Activated gamma-delta T cell (primary cell): Measurements from ENCODE around the gene ZNF573.
A peak's percentile ranks its signal among the peaks of the same experiment; 100 is the strongest.

Source experiments
- DNase-seq: peaks from one replicate; lab custom pipeline; 2025; lab: John Stamatoyannopoulos, UW

Gene ZNF573

DNA sequence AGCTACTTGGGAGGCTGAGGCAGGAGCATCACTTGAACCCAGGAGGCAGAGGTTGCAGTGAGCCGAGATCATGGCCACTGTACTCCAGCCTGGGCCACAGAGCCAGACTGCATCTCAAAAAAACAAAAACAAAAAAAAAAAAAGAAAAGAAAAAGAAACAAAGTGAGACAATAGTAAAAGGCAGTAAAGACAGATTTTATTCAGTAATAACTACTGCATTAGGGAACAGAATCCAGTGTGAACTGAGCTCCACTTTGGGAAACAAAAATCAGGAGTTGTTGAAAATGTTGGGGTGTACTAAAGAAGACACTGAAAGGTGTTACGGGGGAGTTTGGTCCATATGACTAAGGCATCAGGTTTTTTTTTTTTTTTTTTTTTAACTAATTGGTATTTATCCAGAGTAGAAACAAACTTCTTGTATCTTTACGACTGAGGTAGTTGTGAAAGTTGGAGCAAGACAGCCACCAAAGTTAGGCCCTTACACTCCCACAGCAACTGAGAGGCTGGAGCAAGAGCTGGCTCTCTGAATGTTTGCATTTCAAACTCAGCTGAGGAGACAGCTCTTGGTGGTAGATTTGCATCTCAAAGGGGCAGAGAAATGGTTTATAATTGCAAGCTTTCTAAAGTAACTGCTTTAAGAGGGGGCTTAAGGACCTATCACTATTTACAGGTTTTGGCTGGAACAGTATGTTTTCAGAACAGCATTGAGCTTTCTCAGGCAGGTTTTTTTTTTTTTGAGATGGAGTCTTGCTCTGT lies 84.1 kb downstream of the ZNF573 start:
- DNase-seq: no peak

- DNase-seq: no peak
These were observed 86.3 kb downstream of the ZNF573 start for GRCh38 chr19:37692956-37693620.

- DNase-seq: peak; percentile 45
These were observed 87.4 kb downstream of the ZNF573 start for GRCh38 chr19:37691881-37692504.
